ENCODE results near the gene MAPT. TPM values are rescaled to one million over a fixed set of nuclear protein-coding genes. Genes with fewer than 3 reads are reported as not detected.

The MAPT gene
- total RNA-seq, 3 donors from 2014 or later (not counting 1 experiment from before 2014, with no cell fraction given) = 0.14 to 1.3 (median 0.58) TPM

DNA sequence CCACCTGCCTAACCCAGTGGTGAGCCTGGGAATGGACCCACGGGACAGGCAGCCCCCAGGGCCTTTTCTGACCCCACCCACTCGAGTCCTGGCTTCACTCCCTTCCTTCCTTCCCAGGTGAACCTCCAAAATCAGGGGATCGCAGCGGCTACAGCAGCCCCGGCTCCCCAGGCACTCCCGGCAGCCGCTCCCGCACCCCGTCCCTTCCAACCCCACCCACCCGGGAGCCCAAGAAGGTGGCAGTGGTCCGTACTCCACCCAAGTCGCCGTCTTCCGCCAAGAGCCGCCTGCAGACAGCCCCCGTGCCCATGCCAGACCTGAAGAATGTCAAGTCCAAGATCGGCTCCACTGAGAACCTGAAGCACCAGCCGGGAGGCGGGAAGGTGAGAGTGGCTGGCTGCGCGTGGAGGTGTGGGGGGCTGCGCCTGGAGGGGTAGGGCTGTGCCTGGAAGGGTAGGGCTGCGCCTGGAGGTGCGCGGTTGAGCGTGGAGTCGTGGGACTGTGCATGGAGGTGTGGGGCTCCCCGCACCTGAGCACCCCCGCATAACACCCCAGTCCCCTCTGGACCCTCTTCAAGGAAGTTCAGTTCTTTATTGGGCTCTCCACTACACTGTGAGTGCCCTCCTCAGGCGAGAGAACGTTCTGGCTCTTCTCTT lies 102.1 kb downstream of the MAPT start:
- Mint-ChIP-seq H3K4me1 (no peaks in the 10 kb centered on the region), H3K27me3 (ENCODE audit: low read depth in 2 of 2) (no peaks in the 10 kb centered on the region), H3K4me3 (no peak overlapping the region), H3K9me3 (no peaks in the 10 kb centered on the region), H3K27ac (no peak overlapping the region), H3K36me3 (no peaks in the 10 kb centered on the region)
- Histone ChIP-seq H3K36me3 (ENCODE audit: control insufficient read depth, insufficient read depth, low read length) (no peaks in the 10 kb centered on the region), H3K9me3 (ENCODE audit: control insufficient read depth, insufficient read depth, low read length) (no peaks in the 10 kb centered on the region), H3K4me1 (ENCODE audit: control insufficient read depth, insufficient read depth, low read length) (no peaks in the 10 kb centered on the region), H3K4me3 (ENCODE audit: low read length) (no peak overlapping the region), H3K27me3 (ENCODE audit: control insufficient read depth, insufficient read depth, low read length) (no peaks in the 10 kb centered on the region), H3K27ac (ENCODE audit: low read length) (no peak overlapping the region)
- DNase-seq (no peak), ATAC-seq (no peak)
- intact Hi-C loops (cut with micrococcal nuclease) = no loop called here
- WGBS (ENCODE audit: insufficient coverage) = 84% methylated on average over 31 of the region's 31 CpGs
- TF ChIP-seq, protein P1, sequence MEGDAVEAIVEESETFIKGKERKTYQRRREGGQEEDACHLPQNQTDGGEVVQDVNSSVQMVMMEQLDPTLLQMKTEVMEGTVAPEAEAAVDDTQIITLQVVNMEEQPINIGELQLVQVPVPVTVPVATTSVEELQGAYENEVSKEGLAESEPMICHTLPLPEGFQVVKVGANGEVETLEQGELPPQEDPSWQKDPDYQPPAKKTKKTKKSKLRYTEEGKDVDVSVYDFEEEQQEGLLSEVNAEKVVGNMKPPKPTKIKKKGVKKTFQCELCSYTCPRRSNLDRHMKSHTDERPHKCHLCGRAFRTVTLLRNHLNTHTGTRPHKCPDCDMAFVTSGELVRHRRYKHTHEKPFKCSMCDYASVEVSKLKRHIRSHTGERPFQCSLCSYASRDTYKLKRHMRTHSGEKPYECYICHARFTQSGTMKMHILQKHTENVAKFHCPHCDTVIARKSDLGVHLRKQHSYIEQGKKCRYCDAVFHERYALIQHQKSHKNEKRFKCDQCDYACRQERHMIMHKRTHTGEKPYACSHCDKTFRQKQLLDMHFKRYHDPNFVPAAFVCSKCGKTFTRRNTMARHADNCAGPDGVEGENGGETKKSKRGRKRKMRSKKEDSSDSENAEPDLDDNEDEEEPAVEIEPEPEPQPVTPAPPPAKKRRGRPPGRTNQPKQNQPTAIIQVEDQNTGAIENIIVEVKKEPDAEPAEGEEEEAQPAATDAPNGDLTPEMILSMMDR (IDR thresholded peaks at IDR 0.05) = no peak

DNA sequence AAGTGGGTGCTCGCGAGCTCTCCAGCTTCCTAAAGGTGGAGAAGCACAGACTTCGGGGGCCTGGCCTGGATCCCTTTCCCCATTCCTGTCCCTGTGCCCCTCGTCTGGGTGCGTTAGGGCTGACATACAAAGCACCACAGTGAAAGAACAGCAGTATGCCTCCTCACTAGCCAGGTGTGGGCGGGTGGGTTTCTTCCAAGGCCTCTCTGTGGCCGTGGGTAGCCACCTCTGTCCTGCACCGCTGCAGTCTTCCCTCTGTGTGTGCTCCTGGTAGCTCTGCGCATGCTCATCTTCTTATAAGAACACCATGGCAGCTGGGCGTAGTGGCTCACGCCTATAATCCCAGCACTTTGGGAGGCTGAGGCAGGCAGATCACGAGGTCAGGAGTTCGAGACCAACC lies 102.8 kb downstream of the MAPT start:
- intact Hi-C loops (cut with micrococcal nuclease) = no loop called here
- H3K27ac ChIP-seq (ENCODE audit: low read length) = no peak overlapping the region
- H3K27me3 ChIP-seq (ENCODE audit: control insufficient read depth, insufficient read depth, low read length) = no peaks in the 10 kb centered on the region
- TF ChIP-seq, protein P1 (IDR thresholded peaks at IDR 0.05) = no peak
- no peaks in the 10 kb centered on the region for H3K9me3 ChIP-seq (ENCODE audit: control insufficient read depth, insufficient read depth, low read length)
- Mint-ChIP-seq H3K27me3 (ENCODE audit: low read depth in 2 of 2) (no peaks in the 10 kb centered on the region), H3K4me3 (no peak overlapping the region), H3K9me3 (no peaks in the 10 kb centered on the region), H3K27ac (no peak overlapping the region), H3K36me3 (no peaks in the 10 kb centered on the region), H3K4me1 (peaks cover 2 to 6% of the 10 kb centered on the region in 2 donors)
- no peak for DNase-seq
- ATAC-seq = no peak
- no peaks in the 10 kb centered on the region for H3K4me1 ChIP-seq (ENCODE audit: control insufficient read depth, insufficient read depth, low read length)
- 86% methylated on average over 13 of the region's 13 CpGs for WGBS (ENCODE audit: insufficient coverage)
- H3K36me3 ChIP-seq (ENCODE audit: control insufficient read depth, insufficient read depth, low read length) = no peaks in the 10 kb centered on the region
- H3K4me3 ChIP-seq (ENCODE audit: low read length) = no peak overlapping the region

DNA sequence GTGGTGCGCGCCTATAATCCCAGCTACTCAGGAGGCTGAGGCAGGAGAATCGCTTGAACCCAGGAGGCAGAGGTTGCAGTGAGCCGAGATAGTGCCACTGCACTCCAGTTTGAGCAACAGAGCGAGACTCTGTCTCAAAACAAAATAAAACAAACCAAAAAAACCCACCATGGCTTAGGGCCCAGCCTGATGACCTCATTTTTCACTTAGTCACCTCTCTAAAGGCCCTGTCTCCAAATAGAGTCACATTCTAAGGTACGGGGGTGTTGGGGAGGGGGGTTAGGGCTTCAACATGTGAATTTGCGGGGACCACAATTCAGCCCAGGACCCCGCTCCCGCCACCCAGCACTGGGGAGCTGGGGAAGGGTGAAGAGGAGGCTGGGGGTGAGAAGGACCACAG lies 103.3 kb downstream of the MAPT start:
- H3K27me3 Mint-ChIP-seq (ENCODE audit: low read depth in 2 of 2) = no peaks in the 10 kb centered on the region

More for the DNA sequence above, 103.3 kb downstream of the MAPT start:
- Histone ChIP-seq H3K27me3 (ENCODE audit: control insufficient read depth, insufficient read depth, low read length) (no peaks in the 10 kb centered on the region), H3K4me3 (ENCODE audit: low read length) (no peak overlapping the region), H3K4me1 (ENCODE audit: control insufficient read depth, insufficient read depth, low read length) (peaks cover 4% of the 10 kb centered on the region), H3K36me3 (ENCODE audit: control insufficient read depth, insufficient read depth, low read length) (no peaks in the 10 kb centered on the region), H3K9me3 (ENCODE audit: control insufficient read depth, insufficient read depth, low read length) (no peaks in the 10 kb centered on the region), H3K27ac (ENCODE audit: low read length) (no peak overlapping the region)
- Mint-ChIP-seq H3K9me3 (no peaks in the 10 kb centered on the region), H3K4me1 (peaks cover 6 to 11% of the 10 kb centered on the region in 2 donors), H3K27ac (no peak overlapping the region), H3K4me3 (no peak overlapping the region), H3K36me3 (no peaks in the 10 kb centered on the region)
- TF ChIP-seq, protein P1 (IDR thresholded peaks at IDR 0.05) = no peak
- DNase-seq (no peak), ATAC-seq (no peak)
- intact Hi-C loops (cut with micrococcal nuclease) = no loop called here
- 94% methylated on average over 9 of the region's 9 CpGs for WGBS (ENCODE audit: insufficient coverage)

Data from natural killer cell (primary cell).